ENCODE results near the gene ANGPTL8.

The ANGPTL8 gene

GRCh38 chr19:11264452-11265176 lies 25.2 kb downstream of the ANGPTL8 start:
- DNase-seq = no peak

- no peak for DNase-seq
Observed at GRCh38 chr19:11265177-11265784, 25.9 kb downstream of the ANGPTL8 start.

- DNase-seq = no peak
Observed at GRCh38 chr19:11265785-11266236, 26.4 kb downstream of the ANGPTL8 start.

- no peak for DNase-seq
Observed at GRCh38 chr19:11267316-11268085, 28.1 kb downstream of the ANGPTL8 start.

GRCh38 chr19:11268783-11269267 lies 29.4 kb downstream of the ANGPTL8 start:
- DNase-seq = no peak

- no peak for DNase-seq
Observed at GRCh38 chr19:11269408-11269807, 30.0 kb downstream of the ANGPTL8 start.

- DNase-seq = no peak
Observed at GRCh38 chr19:11273296-11273695, 33.9 kb downstream of the ANGPTL8 start.

GRCh38 chr19:11273989-11274388 lies 34.6 kb downstream of the ANGPTL8 start:
- DNase-seq = no peak

GRCh38 chr19:11274533-11275086 lies 35.2 kb downstream of the ANGPTL8 start:
- DNase-seq = no peak

- no peak for DNase-seq
Observed at GRCh38 chr19:11278670-11279069, 39.3 kb downstream of the ANGPTL8 start.

GRCh38 chr19:11279505-11280236 lies 40.3 kb downstream of the ANGPTL8 start:
- DNase-seq = no peak

- DNase-seq = no peak
Observed at GRCh38 chr19:11281356-11282049, 42.1 kb downstream of the ANGPTL8 start.

GRCh38 chr19:11284515-11284914 lies 45.1 kb downstream of the ANGPTL8 start:
- DNase-seq = no peak

GRCh38 chr19:11286312-11286974 lies 47.0 kb downstream of the ANGPTL8 start:
- no peak for DNase-seq

- DNase-seq = no peak
Observed at GRCh38 chr19:11288349-11288748, 48.9 kb downstream of the ANGPTL8 start.

GRCh38 chr19:11290256-11290655 lies 50.8 kb downstream of the ANGPTL8 start:
- DNase-seq = no peak

- no peak for DNase-seq
Observed at GRCh38 chr19:11291415-11291814, 52.0 kb downstream of the ANGPTL8 start.
